Superior temporal gyrus (tissue), 1 donor: ENCODE measurements around the gene ZNF219.

Experiments used
- DNase-seq: peaks from one replicate; pipeline ENCODE4 v3.0.0-alpha.2; 2016; ENCODE audit errors: extremely low spot score

ZNF219 gene

GRCh38 chr14:21102521-21103410, 4.3 kb upstream of the ZNF219 start:
- DNase-seq = no peak

DNA sequence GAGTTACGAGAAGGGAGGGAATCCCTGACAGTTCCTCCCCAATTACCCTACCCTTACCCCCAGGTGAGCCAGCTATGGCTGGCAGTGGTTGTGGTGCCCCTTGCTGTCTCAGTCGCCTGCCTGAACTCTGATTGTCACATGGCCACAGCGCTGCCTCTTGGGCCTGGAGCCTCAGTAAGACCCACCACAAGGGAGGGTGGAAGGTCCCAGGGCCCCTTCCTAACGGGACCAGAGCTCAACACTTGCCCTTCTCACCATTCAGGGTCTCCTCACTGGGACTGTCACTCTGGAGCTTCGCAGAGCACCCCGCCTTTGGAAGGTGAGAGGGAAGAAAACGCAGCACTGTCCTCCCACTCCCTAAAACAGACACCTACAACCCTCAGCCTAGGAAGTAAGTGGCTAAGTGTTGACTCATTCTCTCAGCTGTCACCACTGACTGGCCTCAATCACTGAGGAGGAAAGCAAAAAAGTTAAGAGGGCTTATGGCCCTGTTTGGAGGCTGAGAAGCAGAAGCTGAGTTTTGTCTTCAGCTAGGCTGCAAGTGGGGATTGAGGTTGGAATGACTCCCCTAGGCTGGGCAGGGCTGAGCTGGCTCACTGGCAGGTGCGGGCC, 3.5 kb upstream of the ZNF219 start:
- DNase-seq = no peak

GRCh38 chr14:21100931-21101330, 2.5 kb upstream of the ZNF219 start, which contains the start of gene TMEM253:
TMEM253 (plus strand) TSS chr14:21101066; CDS start chr14:21101344, 278 bp downstream.
- no peak for DNase-seq

DNA sequence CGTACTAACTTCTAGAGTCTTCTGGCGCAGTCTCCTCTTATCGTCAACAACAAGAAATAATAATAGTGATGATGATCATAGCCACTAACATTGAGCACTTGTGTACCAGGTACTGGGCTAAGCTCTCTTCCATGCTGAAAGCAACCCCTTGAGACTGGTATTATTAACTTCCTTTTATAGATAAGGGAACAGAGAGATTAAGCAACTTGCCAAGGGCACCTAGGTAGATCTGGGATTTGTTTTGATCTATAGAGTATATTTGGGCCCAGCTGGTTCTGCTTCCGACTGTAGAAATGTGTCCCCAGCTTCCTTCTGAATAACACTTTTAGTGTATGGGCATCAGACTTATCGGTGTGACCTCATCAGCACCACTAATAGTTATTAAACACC, 1.1 kb upstream of the ZNF219 start:
- DNase-seq = no peak

DNA sequence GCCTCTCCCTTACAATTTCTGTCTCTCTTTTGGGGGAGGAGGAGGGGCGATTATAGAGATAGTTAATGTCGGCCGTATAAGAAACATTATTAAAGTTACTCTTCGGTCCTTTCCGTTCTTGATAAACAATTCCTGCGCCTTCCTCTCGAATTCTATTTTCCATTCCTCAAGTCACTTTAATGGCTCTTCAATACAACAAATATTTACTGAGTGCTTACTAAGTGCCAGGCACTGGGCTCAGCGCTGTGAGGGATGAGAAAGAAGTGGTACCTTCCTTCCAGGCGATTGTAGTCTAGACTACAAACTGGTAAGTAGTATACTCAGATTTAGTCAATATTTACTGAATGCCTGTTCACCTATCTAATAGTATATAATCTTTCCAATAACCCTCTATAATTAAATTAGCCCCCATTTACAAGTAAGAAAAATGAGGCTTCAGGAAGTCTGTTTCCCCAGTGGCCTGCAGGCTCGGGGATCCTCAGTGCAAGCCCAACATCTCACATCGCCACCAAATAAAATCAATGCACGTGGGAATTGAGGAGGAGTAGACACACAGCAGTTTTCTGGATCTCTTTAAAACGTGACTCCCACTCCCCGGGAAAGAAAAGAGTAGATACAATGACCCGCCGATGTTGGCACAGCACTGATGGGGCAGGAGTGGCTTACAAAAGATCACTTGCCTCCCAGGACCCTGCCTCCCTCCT, 589 bp upstream of the ZNF219 start:
- DNase-seq = peak; percentile 59

- DNase-seq = no peak
These were observed 799 bp downstream of the ZNF219 start for GRCh38 chr14:21097636-21098075.

DNA sequence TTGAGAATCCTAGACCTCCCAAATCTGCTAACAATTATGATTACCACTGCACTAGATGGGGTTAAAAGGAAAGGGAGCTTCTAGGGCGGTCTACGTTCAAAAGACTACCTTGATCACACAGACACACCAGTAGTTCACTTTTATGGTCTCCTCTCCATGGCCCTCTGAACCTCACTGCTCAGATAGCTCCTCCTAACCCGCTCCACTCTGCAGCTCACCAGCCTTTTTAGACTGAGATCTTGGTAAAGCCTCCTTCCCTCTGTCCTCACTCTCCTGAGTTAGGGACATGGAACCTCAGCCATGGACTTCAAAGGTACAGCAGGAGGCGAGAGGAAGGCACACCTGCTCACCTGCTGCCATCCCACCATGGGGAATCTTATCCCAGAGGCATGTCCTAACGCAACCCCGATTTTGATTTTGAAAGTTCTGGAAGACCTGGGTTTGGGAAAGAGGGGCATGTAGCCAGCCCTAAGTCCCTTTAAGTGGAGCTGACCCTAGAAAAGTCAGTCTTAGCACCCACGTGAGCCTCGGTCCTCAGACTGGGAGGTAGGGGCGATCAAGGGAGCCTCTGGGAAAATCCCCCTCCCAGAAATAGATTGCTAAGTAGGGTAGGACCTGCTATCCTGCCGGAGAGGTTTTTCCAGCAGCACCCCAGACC, 1.3 kb downstream of the ZNF219 start:
- peak; percentile 46 for DNase-seq

DNA sequence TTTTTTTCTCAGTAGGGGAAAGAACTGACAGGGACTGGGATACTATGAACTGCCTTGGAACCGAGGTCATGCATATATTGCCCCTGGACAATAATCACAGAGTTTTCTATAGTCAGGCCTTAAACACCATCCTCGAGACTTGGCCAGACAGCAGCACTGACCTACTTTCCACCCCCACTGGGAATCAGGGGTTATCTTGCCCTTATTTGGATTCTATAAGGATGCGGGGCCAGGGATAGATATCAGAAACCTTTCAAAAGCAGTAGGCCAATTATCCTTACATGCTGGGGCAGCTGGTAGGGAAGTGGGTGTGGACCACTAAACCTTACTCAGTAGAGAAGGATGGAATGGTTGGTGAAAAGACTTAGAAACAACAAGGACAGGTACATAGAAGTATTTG, 2.0 kb downstream of the ZNF219 start:
- no peak for DNase-seq

- peak; percentile 35 for DNase-seq
These were observed 2.8 kb downstream of the ZNF219 start for GRCh38 chr14:21095430-21096205.

- no peak for DNase-seq
These were observed 4.4 kb downstream of the ZNF219 start for GRCh38 chr14:21093769-21094681.

DNA sequence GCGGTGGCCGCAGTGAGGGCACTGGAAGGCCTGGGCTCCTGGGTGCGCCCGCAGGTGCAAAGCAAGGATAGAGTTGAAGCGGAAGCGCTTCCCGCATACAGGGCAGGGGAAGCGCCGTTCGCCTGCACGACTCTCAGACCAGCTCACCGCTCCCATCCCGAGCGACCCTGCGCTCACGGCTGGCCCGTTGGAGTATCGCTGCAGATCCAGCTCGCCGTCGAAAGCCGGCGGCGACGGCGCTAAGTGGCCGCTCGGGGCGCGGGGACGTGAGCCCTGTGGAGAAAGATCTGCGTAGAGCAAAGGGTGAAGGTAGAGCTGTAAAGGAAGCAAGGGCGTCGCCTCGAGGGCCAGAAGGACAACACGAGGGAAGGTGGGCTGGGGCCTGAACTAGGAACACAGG, 5.4 kb downstream of the ZNF219 start:
- DNase-seq = no peak

- peak; percentile 76 for DNase-seq
These were observed 6.0 kb downstream of the ZNF219 start for GRCh38 chr14:21092273-21093011.

DNA sequence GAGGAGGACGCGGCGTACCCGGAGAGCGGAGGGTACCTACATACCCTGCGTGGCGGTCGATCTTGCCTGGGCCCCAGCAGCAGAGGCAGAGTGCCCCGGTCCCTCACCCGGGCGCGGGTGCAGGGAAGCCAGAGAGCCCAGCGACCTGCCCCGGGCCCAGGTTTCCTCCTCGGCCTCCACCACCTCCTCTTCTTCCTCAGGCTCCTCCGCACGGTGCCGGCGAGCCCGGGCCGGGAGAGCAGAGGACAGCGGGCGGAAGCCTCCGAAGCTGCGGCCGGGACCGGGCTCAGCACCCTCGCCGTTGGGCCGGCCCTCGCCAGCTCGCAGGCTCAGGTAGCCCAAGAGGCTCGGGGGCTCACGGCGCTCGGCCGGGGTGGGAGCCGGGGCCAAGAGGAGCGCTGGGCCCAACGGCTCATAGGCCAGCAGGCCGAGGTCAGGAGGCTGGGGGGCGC, 6.6 kb downstream of the ZNF219 start:
- DNase-seq = no peak

GRCh38 chr14:21090940-21091663, 7.4 kb downstream of the ZNF219 start:
- no peak for DNase-seq

- no peak for DNase-seq
These were observed 8.1 kb downstream of the ZNF219 start for GRCh38 chr14:21090194-21090939.

DNA sequence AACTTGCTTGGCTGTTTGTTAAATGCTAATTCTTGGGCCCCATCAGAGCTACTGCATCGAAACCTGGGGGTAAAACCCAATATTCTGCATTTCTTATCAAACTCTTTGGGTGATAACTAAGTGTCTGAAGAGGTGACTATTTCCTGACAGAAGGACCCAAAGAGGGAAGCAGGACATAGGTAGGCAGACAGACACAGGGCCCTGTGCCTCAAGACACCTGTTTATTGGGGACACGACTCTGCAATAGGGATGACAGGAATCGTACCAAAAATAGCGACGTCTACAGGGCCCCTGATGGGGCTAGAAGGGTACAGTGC, 8.6 kb downstream of the ZNF219 start:
- DNase-seq = no peak

- no peak for DNase-seq
These were observed 9.2 kb downstream of the ZNF219 start for GRCh38 chr14:21089271-21089670.

DNA sequence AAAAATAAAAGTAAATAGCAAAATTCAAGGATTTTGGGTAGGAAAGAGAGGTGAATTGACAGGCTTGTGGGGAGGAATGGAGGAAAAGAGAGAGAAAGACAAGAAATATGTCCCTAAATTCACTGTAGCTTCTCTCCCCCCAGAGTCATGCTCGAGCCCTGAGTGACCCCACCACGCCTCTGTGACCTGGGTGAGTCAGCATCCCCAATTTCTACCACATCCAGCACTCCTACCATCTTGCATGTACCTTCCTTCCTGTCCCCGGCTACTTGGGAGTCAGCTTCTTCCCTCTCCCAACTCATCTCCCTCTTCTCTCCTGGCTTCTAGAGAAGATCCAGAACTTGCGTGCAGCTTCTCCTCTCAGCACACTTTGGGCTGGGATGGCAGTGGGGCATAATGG, 9.8 kb downstream of the ZNF219 start:
- no peak for DNase-seq
